ENCODE measurements around the gene FSTL4.
A peak's percentile ranks its signal among the peaks of the same experiment; 100 is the strongest.

FSTL4 gene

DNA sequence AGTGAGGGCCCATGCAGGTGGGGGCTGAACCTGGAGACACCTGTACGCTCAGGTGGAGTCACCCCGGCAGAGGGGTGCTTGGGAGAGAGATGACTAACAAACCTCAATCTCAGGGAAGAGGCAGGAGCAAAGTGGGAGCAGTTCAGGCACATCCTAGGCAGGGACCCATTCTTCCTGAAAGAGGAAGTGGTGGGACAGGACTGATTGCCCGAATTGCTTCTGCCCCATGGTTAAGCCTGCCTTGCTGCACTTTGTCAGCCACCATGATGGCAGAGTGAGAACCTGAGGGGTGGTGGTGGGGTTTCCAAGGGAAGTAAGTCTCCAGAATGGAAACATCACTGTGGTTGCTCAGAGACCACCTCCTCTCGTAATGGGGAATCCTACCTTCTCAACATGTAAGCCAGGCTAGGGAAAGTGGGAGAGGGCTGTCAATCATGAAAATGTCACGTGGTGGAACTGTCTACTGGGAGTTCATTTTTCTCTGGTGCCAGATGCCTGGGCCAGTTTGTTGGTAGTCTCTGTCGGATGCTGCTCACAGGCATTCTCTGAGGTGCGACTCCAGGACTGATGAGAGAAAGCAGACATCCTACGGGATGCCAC lies 410.2 kb downstream of the FSTL4 start:
- Histone ChIP-seq H3K4me1 (ENCODE audit: insufficient read depth, poor library complexity, severe bottlenecking) (peaks cover 13% of the 10 kb centered on the region), H3K9me3 (ENCODE audit: severe bottlenecking) (no peaks in the 10 kb centered on the region), H3K36me3 (ENCODE audit: low read depth) (no peaks in the 10 kb centered on the region), H3K4me3 (ENCODE audit: severe bottlenecking) (no peak overlapping the region), H3K27ac (ENCODE audit: poor library complexity, severe bottlenecking) (no peak overlapping the region), H3K27me3 (ENCODE audit: insufficient read depth, poor library complexity, severe bottlenecking) (no peaks in the 10 kb centered on the region)
- DNase-seq (ENCODE audit: low spot score) (no peak), ATAC-seq (ENCODE audit: low read depth) (no peak)
- TF ChIP-seq, protein P1, sequence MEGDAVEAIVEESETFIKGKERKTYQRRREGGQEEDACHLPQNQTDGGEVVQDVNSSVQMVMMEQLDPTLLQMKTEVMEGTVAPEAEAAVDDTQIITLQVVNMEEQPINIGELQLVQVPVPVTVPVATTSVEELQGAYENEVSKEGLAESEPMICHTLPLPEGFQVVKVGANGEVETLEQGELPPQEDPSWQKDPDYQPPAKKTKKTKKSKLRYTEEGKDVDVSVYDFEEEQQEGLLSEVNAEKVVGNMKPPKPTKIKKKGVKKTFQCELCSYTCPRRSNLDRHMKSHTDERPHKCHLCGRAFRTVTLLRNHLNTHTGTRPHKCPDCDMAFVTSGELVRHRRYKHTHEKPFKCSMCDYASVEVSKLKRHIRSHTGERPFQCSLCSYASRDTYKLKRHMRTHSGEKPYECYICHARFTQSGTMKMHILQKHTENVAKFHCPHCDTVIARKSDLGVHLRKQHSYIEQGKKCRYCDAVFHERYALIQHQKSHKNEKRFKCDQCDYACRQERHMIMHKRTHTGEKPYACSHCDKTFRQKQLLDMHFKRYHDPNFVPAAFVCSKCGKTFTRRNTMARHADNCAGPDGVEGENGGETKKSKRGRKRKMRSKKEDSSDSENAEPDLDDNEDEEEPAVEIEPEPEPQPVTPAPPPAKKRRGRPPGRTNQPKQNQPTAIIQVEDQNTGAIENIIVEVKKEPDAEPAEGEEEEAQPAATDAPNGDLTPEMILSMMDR (IDR thresholded peaks at IDR 0.05; ENCODE audit: poor library complexity, severe bottlenecking), result no peak

DNA sequence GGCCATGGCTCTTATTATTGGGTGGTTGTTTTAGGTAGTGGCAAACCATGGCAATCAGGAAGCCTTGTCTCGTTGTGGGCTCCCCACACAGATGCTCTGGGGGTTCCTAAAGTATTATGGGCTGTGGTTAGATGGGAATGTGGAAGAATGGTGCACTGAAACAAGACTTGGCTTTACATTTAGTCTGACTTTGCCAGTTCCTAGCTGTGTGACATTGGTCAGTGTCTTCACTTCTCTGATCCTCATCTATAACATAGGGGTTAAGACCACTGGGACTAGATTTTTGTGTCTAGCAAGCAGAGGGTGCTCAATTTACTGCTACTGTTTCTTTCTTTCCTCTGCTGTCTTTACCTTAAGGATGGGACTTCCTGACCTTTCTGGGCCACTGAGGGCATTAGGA lies 411.0 kb downstream of the FSTL4 start:
- Histone ChIP-seq H3K9me3 (ENCODE audit: severe bottlenecking) (no peaks in the 10 kb centered on the region), H3K27ac (ENCODE audit: poor library complexity, severe bottlenecking) (no peak overlapping the region), H3K27me3 (ENCODE audit: insufficient read depth, poor library complexity, severe bottlenecking) (no peaks in the 10 kb centered on the region), H3K4me3 (ENCODE audit: severe bottlenecking) (no peak overlapping the region), H3K4me1 (ENCODE audit: insufficient read depth, poor library complexity, severe bottlenecking) (peaks cover 8% of the 10 kb centered on the region), H3K36me3 (ENCODE audit: low read depth) (no peaks in the 10 kb centered on the region)
- TF ChIP-seq, protein P1 (IDR thresholded peaks at IDR 0.05; ENCODE audit: poor library complexity, severe bottlenecking), result no peak
- ATAC-seq (ENCODE audit: low read depth), result no peak
- no peak for DNase-seq (ENCODE audit: low spot score)

DNA sequence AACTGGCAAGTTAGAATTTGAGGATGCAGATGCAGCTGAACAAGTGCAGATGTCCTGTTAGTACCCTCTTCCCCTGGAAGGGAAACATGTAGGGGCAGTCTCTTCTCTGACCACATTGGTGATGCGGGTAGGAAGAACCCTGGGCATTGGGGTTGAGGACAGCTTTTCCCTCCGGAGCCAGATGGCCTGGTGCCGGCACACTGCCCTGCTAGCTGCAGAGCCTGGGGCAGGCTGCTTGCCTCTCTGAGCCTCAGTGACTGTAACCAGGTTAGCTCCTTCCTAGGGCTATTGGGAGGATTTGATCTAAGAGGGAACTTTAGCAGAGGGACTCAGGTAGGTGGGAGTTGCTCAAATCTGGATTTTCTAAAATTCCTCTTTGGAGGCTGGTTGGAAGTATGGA lies 412.1 kb downstream of the FSTL4 start:
- Histone ChIP-seq H3K4me3 (ENCODE audit: severe bottlenecking) (no peak overlapping the region), H3K27me3 (ENCODE audit: insufficient read depth, poor library complexity, severe bottlenecking) (no peaks in the 10 kb centered on the region), H3K27ac (ENCODE audit: poor library complexity, severe bottlenecking) (no peak overlapping the region), H3K4me1 (ENCODE audit: insufficient read depth, poor library complexity, severe bottlenecking) (no peaks in the 10 kb centered on the region), H3K9me3 (ENCODE audit: severe bottlenecking) (no peaks in the 10 kb centered on the region), H3K36me3 (ENCODE audit: low read depth) (no peaks in the 10 kb centered on the region)
- TF ChIP-seq, protein P1 (IDR thresholded peaks at IDR 0.05; ENCODE audit: poor library complexity, severe bottlenecking), result no peak
- ATAC-seq (ENCODE audit: low read depth), result 0 out of 3 replicates have a peak, but pooled peaks have one; percentile 28
- no peak for DNase-seq (ENCODE audit: low spot score)

DNA sequence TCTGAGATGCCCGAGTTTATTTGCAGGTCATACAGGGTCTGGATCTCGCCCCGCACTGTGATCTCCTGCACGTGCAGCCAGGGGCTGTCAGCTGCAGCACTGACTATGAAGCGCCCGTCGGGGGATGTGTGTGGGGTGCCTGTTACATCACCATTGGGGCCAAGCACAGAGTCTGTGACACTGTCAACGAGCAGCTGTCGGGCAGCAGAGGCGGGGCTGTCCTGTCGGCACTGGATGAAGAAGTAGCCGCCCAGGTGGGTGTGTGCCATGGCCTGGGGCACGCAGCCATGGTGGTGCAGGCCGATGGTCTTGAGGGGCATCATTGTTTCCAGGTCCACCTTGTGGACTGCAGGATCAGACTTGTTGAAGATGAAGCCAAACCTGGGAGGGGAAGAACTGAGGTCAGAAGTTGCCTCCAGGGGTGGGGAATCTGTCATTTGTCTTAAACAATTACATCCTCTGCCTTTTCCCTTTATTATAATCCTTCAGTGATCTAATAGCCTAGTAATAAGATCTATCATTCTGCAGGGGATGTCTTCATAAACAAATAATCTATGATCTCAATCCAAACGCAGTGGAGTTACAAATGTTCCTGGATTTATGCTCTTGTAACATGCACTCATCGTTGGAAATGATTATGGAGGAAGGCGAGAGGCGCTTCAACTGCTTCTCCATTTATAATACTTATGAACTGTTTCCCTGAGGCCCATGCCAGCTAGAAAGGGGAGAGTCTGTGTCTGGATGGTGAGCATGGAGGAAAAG lies 412.7 kb downstream of the FSTL4 start:
- no peak for ATAC-seq (ENCODE audit: low read depth)

More for the DNA sequence above, 412.7 kb downstream of the FSTL4 start:
- Histone ChIP-seq H3K4me1 (ENCODE audit: insufficient read depth, poor library complexity, severe bottlenecking) (no peaks in the 10 kb centered on the region), H3K4me3 (ENCODE audit: severe bottlenecking) (no peak overlapping the region), H3K36me3 (ENCODE audit: low read depth) (no peaks in the 10 kb centered on the region), H3K27ac (ENCODE audit: poor library complexity, severe bottlenecking) (no peak overlapping the region), H3K27me3 (ENCODE audit: insufficient read depth, poor library complexity, severe bottlenecking) (no peaks in the 10 kb centered on the region), H3K9me3 (ENCODE audit: severe bottlenecking) (no peaks in the 10 kb centered on the region)
- DNase-seq (ENCODE audit: low spot score), result no peak
- TF ChIP-seq, protein P1 (IDR thresholded peaks at IDR 0.05; ENCODE audit: poor library complexity, severe bottlenecking), result no peak

Data from RWPE2 (cell line).